ENCODE measurements around the gene PTOV1.

PTOV1 gene

DNA sequence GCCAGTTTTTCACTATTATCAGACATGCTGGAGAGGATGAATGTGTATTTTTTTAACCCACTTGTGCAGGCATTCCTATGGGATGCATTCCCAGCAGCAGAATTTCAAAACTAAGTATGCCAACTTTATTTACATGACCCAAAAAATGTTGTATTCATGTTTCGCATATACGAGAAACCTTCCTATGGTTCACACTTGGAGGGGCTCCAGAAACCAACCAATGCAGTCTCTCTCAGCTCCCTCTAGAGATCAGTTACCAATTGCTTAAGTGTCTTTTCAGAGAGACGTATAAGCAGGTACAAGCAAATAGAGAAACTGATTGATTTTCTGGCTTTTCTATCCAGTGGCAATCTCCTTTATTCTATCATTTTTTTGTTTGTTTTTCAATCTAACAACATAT is 5.5 kb upstream of the PTOV1 start:
- no peak for DNase-seq

DNA sequence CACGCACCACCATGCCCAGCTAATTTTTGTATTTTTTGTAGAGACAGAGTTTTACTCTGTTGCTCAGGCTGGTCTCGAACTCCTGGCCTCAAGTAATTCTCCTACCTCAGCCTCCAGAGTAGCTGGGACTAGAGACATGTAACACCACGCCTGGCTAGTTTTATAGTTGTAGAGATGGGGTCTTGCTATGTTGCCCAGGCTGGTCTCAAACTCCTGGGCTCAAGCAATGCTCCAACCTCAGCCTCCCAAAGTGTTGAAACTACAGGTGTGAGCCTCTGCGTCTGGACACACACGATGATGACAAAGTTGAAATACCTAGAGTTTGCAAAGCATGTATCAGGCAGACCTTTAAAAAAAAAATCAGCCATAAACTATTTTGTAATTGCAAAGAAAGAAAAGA is 4.6 kb upstream of the PTOV1 start:
- no peak for DNase-seq

- DNase-seq: no peak
Observed at GRCh38 chr19:49847731-49848696, 2.9 kb upstream of the PTOV1 start.

- no peak for DNase-seq
Observed at GRCh38 chr19:49848938-49849337, 2.0 kb upstream of the PTOV1 start.

DNA sequence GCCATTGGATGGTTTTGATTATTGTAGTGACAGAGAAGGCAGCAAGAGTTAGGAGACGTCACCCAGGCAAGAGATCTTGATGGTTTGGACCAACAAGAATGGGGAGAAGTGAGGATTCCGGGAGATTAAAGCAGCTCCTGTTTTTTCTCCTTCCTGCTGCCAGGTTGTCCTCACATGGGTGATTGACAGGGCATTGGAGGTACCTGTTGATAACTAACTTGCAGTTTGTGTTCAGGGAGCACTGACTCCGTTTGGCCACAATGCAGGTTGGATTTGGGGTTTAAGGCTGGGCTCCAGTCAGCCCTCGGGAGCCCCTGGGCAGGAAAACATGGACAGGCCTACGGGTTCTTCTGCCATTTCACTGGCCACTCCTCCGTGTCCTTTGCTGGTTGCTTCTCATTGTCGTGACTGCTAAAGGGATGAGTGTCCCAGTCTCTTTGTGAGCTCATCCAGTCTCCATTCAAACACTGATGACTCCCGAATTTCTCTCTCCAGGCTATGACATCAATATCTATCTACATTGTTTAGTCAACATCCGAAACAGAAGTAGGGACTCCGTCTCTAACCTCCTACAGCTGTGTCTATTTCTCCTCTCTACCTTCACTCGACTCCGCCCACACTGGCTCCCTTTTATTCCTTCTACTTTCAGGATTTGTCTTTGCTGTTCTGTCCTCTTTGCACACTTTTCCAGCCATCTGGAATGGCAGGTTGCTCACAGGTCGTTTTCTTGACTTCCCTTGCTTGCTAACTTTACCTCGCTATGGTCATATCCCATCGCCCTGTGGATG is 1.3 kb upstream of the PTOV1 start:
- no peak for DNase-seq

- DNase-seq: no peak
Observed at GRCh38 chr19:49850221-49850486, 805 bp upstream of the PTOV1 start.

DNA sequence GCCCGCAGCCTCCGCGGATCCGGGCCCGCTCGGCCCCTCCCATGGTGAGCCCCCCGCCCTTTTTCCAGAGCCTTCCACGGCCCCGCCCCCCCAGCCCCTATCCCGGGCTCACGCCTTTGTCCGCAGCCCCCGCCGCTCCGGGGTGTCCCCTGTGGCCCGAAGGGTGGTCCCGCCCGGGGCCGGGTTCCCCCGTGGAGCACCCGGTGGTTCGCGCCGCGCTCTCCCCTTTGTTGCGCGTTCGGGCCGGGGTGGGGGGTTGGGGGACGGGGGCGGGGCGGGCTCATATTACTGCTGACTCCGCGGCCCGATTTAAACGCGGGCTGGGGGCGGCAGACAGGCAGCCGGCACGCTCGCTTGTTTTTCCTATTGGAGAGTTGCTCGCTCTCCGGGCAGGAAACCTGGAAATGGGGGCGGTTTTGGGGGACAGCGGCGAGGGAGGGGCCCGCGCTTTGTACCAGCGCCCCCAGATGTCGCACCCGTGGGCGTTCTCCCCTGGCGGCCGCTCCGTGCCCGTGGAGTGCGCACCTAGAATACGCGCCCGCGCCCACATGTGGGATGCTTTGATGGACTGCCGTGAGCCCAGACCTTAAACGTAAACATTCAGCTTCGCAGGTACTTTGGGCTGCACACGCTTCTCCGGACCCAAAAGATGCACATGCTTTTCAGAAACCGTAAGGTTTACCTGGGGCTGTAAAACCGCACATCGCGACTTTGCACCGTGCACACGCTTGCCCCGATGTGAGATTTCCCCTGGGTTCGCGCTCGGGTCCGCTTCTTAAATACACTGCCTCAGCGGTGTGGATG is 699 bp downstream of the PTOV1 start:
- no peak for DNase-seq

DNA sequence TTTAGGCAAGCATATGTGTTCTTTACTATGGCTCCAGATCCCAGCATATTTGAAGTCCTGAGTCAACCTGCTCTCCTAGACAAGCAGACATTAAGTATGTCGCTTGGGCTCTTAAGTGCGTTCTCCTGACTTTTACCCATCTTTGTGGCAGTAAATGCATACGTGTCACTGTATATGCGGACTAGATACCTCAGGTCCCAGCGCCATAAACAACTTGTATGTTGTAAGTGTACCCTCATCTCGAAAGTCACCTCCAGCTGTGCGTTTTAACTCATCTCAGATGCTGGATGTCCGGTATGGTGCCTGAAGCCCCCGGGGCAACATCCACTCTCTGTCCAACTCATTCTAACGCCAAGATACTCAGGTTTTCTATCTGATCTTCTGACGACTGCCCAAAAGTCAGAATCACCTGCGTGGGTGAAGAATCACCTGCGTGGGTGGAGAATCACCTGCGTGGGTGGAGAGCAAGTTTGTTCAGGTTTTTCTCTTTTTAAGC is 1.7 kb downstream of the PTOV1 start:
- DNase-seq: no peak

GRCh38 chr19:49853852-49854377 is 3.0 kb downstream of the PTOV1 start:
- no peak for DNase-seq

- no peak for DNase-seq
Observed at GRCh38 chr19:49854378-49855263, 3.7 kb downstream of the PTOV1 start.

GRCh38 chr19:49855277-49855675 is 4.3 kb downstream of the PTOV1 start:
- DNase-seq: no peak

DNA sequence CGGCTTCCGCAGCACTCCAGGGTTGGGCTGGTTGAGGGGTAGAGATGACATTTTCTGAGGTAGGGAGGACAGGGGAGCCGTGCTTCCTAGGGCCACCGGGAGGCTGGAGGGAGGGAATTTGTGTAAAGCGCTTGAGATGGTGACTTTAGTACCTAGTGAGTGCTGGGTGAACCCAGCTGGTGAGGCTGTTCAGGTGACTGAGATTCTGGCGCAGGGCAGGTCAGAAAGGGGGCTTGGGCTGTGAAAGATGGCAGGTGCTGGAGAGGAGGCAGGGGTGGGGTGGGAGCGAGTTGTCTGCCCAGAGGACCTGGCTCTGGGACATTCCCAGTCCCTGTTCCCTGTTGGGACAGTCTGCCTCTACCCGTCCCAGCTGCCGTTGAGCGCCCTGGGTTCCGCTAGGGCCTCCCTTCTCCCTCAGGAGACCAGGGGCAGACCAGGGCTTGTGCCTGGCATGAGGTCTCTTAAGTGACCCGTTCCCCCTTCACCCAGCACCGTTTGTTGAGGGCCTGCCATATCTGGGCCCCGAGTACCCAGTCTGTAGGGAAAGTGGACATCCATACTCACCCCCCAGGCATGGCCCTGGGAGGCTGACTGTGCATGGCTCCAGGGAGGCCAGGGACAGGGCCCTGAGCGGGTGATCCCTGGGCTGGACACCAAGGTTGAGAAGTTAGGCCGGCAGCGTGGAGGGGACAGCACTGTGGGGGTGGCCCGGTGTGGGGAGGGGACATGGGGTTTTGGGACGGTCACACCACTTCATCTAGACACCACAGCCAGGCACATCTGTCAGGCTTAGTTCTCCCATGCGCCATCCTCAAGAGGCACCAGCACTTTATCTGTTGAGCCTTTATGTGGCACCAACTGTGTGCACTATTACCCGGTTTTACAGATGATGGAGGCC is 5.0 kb downstream of the PTOV1 start:
- no peak for DNase-seq

DNA sequence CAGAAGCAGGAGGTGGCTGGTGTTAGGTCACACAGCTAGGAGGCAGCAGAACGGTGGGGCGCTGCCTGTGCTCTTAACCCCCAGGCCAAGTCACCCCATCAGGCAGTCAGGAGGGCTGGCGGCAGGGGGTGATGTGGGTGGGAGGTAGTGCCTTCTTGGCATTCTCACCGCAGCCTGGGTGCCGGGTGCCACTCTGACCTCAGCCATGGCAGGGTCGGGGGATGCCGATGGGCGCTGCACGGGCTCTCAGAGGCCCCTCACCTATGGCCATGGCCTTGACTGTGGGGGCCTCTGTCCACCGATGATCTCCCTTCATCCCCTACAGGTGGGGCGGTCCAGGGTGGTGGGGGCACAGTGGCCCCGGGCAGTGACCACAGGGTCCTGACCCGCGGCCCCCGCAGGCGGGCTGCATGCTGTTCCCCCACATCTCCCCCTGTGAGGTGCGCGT is 5.6 kb downstream of the PTOV1 start:
- DNase-seq: no peak

- DNase-seq: no peak
Observed at GRCh38 chr19:49857061-49857837, 6.3 kb downstream of the PTOV1 start.

DNA sequence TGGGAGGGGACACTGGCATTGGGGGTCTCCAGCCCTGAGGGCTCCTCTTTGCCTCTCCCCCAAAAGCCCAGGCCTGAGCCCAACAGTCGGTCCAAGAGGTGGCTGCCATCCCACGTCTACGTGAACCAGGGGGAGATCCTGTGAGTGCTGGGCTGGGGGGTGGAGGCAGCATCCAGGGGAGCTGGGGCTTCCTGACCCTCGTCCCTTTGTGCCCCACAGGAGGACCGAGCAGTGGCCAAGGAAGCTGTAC is 6.8 kb downstream of the PTOV1 start:
- no peak for DNase-seq

DNA sequence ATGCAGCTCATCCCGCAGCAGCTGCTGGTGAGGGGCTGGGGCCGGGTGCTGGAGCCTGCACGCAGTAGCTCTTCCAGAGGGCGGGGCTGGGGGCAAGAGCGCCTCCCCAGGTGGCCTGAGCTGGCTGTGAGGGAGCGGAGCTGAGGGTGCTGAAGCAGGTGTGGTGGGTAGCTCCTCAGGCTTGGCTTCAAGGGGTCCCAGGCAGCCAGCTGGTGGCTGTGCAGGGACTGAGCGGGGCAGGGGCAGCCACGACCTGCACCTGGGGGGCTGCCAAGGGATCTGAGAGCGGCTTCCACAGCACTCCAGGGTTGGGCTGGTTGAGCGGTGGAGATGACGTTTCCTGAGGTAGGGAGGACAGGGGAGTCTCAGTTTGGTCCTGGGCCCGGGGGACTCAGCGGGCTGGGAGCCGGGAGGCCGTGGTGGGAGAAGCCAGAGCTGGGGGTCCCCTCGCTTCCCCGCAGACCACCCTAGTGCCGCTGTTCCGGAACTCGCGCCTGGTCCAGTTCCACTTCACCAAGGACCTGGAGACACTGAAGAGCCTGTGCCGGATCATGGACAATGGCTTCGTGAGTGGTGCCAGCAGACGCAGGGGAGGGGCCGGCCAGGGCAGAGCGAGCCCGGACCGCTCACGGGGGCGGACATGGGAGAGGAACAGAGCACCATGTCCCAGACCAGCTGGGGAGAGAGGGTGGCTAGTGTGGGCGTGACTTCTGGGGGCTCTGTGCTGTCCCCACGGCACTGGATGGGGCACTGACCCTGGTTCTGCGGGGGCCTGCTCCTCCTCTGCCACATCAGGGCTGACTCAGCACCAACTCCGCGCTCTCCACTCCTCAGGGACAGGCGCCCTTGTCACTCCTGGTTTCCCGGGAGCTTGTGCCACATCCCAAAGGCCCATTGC is 7.4 kb downstream of the PTOV1 start:
- no peak for DNase-seq

DNA sequence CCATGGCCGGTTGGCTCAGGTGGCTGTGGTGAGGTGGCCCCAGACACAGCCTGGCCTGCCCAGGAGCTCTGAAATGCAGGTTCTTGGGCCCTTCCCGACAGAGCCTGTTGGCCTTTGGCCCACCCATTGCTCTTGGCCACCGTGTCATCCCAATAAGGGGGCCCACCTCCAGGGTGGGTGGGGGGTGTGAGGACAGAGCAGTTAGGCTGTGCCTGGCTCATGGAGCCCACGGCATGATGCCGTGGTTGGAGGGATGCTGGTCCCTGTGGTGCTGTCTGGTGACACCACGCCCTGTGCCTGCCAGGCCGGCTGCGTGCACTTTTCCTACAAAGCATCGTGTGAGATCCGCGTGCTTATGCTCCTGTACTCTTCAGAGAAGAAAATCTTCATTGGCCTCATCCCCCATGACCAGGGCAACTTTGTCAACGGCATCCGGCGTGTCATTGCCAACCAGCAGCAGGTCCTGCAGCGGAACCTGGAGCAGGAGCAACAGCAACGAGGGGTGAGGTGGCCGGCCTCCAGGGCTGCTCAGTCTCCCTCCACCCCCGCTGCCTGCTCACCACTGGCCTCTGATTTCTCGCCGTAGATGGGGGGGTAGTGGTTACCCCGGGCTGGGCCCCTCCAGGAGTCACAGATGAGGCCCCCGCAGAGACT is 8.8 kb downstream of the PTOV1 start:
- DNase-seq: no peak

GRCh38 chr19:49860336-49861102 is 9.6 kb downstream of the PTOV1 start:
- DNase-seq: no peak

All from NCI-H446 treated with DMSO at 0.1 percent for 48 hours (cell line).